Left cardiac atrium (tissue), 4 donors: ENCODE results near the gene ZC3H10. TPM values are rescaled to one million over a fixed set of nuclear protein-coding genes. Genes with fewer than 3 reads are reported as not detected.

Experiments used
- ATAC-seq, 2 donors: fragments of 200-7000 bp; cut with Tn5 transposase; one replicate each; pipeline ENCODE4 v1.9.1; 2020; ENCODE audit warnings: mild to moderate bottlenecking in 2 of 2, moderate library complexity in 2 of 2
- DNase-seq: peaks from one replicate; pipeline ENCODE4 v3.0.0-alpha.2; 2020
- intact Hi-C, 2 donors: fragments of 100-400 bp; cut with DNase I; formaldehyde crosslinking; loops; one replicate each; pipeline versions ENCODE4 v1.14.1 to v1.15.1; 2022 to 2023
- total RNA-seq, 2 donors: library from RNA; stranded (reverse); fragmentation: NEBNext Ultra II Directional; extraction: Animal tissue kit (Norgen Biotek cat#: 25700); gene quantifications; one replicate each; pipeline ENCODE4 v1.2.1, GENCODE V29; 2021
- donor health status: DM: no; HTN: yes; CAD: no.
- donor health status: DM: no; HTN: yes; CAD: no; lungs with severe emphysema.
- donor health status: DM: yes; HTN: yes; CAD: no.
- donor health status: Dilated cardiomyopathy.

Gene ZC3H10
- total RNA-seq, 2 donors from 2014 or later, result 6.6 to 7.6 TPM

DNA sequence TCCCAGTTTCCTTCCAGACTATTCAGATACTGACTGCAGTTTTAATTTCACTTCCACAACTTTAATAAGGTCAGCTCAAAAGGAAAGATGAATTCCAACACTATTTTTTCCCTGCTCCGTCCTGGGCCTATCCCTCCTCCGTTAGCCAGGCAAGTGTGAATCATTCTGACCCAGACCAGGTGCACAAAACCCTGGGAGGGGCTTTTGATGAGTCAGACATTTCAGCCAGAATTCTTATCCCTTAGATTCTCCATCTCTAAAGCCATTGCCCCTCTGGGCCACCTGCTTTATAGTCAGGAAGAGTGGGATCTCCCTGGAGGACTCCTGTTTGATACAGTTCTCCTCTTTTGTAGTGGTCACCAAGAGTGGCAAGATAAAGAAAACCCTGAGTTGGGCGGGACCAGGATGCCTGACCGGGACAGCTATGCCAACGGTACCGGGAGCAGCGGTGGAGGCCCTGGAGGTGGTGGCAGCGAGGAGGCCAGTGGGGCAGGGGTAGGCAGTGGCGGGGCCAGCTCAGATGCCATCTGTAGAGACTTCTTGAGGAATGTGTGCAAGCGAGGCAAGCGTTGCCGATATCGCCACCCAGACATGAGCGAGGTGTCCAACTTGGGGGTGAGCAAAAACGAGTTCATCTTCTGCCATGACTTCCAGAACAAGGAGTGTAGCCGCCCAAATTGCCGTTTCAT is 2.2 kb downstream of the ZC3H10 start:
- ATAC-seq, result no peak
- DNase-seq, result no peak
- intact Hi-C loops, result no loop called here

DNA sequence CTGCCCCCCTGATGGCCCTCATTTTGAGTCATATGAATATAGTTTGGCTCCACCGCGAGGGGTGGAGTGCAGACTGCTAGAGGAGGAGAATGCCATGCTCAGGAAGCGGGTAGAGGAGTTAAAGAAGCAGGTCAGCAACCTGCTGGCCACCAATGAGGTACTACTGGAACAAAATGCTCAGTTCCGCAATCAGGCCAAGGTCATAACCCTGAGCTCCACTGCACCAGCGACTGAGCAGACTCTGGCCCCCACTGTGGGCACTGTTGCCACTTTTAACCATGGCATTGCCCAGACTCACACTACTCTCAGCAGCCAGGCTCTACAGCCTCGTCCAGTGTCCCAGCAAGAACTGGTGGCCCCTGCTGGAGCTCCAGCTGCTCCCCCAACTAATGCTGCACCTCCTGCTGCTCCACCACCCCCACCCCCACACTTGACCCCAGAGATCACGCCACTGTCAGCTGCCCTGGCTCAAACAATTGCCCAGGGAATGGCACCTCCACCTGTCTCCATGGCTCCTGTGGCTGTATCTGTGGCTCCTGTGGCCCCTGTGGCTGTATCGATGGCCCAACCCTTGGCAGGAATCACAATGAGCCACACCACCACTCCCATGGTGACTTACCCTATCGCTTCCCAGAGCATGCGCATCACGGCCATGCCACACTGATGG is 3.3 kb downstream of the ZC3H10 start:
- ATAC-seq, result no peak
- no peak for DNase-seq
- intact Hi-C loops, result no loop called here

DNA sequence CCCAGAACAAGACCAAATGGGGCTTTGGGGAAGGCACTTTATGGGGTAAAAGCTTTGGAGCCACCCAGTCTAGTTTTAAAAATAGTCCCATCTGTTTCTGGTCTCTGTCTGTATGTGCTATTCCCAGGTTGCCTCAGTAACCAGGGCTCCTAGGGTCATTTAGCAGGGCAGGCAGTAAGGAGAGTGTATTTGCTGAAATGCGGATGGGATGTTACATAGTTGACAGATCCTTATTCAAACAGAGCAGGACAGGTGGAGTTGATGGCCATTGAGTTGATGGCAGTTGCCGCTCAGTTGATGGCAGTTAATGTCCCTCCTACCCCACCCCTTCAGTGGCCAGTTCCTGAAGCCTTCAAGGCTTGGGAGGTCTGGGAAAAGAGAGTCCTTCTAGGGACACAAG is 4.6 kb downstream of the ZC3H10 start:
- DNase-seq (no peak), ATAC-seq (no peak)
- intact Hi-C loops, result no loop called here

GRCh38 chr12:56124133-56124532 is 6.1 kb downstream of the ZC3H10 start:
- DNase-seq (no peak), ATAC-seq (no peak)
- intact Hi-C loops, result no loop called here

GRCh38 chr12:56126732-56127239 is 8.7 kb downstream of the ZC3H10 start:
- DNase-seq, result no peak
- intact Hi-C loops, result no loop called here
- no peak for ATAC-seq

- intact Hi-C loops, result no loop called here
- DNase-seq (no peak), ATAC-seq (no peak)
Measured at GRCh38 chr12:56127485-56127887, 9.4 kb downstream of the ZC3H10 start.

- intact Hi-C loops, result loop anchor here (2.0 kb wide), 2 partner anchors 31 to 61 kb away; partner anchors contain the start of genes MYL6 (in 1 of the 2) and SMARCC2 (in 1 of the 2)
- DNase-seq, result peak; percentile 98
- ATAC-seq, result peak; percentile 95 to 96
Measured at GRCh38 chr12:56127888-56128669, 10.0 kb downstream of the ZC3H10 start, which contains the start of gene ESYT1. Gene ESYT1 (plus strand): TSS chr12:56128267. CDS start chr12:56128320, 53 bp downstream.

DNA sequence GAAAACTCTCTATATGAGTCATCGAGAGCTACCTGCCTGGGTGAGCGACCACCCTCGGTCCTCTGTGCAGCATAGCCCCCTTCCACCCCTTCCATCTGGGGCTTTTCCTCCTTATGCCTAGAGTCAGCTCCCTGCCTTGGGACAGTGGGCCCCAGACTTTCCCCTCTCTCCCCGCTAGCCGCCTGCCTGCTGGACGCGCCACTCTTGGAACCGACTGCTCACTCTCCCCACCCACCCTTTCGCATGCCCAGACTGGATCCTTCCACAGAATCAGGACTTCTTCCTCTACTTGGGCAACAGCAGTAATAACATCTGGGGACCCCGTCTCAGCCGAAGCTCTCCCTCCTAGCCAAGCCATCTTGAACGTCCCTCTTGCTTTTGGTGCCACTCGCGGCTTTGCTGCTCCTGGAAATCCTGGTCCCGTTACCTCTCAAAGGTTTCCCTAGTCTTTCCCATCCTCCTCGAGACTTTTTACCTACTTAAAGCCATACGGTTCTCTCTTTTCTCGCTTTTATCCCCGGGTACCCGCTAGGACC is 10.7 kb downstream of the ZC3H10 start:
- intact Hi-C loops, result loop anchor here (2.0 kb wide), 2 partner anchors 30 to 60 kb away; partner anchors contain the start of genes MYL6 (in 1 of the 2) and SMARCC2 (in 1 of the 2)
- ATAC-seq (peak; percentile 10 to 19), DNase-seq (no peak)

DNA sequence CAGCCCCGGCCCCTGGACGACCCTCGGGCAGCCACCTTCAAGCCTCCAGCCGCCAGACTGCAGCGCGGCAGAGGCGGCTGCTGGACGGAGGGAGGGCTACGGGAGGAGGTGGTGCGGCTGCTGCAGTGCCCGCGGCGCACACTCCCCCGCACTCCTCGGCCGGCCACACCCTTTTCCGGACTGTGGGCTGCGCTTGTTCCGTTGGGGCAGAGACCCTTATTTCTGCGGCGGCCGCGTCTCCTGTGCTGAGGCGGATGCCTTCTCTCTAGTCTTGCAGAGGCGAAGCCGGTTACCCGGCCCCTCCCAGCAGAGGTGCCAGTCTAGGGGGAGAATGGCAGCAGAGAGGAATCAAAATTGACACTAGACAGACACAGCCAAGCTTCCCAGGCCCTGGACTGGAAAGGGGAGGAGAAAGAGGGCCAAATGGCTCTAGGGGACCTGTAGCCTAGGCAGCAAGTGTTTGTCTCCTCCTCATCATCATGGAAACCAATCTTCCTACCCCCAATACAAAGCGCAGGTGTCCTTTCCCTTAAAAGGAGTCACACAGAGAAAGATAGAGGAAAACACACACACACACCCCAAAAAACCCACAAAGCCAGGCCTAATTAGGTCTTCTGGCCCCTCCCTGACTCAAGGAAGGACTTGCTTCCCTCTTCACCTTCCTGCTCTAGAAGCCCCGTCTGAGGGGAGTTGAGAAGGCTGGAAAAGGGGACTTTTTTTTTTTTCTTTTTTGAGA is 11.3 kb downstream of the ZC3H10 start:
- peak; percentile 40 to 68 for ATAC-seq
- DNase-seq, result peak; percentile 80
- intact Hi-C loops, result loop anchor here (2.0 kb wide), 2 partner anchors 29 to 59 kb away; partner anchors contain the start of genes MYL6 (in 1 of the 2) and SMARCC2 (in 1 of the 2)

GRCh38 chr12:56129942-56130495 is 12.0 kb downstream of the ZC3H10 start:
- intact Hi-C loops, result loop anchor here (2.0 kb wide), 2 partner anchors 29 to 59 kb away; partner anchors contain the start of genes MYL6 (in 1 of the 2) and SMARCC2 (in 1 of the 2)
- DNase-seq, result no peak
- ATAC-seq, result no peak

DNA sequence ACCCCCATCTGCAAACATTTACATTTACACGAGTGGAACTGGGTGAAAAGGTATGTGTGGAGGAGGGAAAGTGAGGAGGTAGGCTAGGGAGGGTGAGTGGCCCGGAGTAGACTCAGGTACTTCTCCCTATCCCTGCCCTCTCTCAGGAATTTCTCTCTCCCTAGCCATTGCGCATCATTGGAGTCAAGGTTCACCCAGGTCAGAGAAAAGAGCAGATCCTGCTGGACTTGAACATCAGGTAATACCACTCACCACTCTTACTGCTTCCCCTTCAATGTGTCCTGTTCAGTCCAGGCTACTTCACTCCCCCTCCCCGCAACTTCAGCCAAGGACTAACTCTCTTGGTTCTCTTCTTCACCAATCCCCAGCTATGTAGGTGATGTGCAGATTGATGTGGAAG is 12.8 kb downstream of the ZC3H10 start:
- intact Hi-C loops, result no loop called here
- no peak for ATAC-seq
- no peak for DNase-seq

- intact Hi-C loops, result no loop called here
- DNase-seq (no peak), ATAC-seq (no peak)
Measured at GRCh38 chr12:56134897-56135296, 16.8 kb downstream of the ZC3H10 start.

GRCh38 chr12:56137853-56138571 is 19.9 kb downstream of the ZC3H10 start:
- intact Hi-C loops, result no loop called here
- ATAC-seq, result no peak
- DNase-seq, result no peak

DNA sequence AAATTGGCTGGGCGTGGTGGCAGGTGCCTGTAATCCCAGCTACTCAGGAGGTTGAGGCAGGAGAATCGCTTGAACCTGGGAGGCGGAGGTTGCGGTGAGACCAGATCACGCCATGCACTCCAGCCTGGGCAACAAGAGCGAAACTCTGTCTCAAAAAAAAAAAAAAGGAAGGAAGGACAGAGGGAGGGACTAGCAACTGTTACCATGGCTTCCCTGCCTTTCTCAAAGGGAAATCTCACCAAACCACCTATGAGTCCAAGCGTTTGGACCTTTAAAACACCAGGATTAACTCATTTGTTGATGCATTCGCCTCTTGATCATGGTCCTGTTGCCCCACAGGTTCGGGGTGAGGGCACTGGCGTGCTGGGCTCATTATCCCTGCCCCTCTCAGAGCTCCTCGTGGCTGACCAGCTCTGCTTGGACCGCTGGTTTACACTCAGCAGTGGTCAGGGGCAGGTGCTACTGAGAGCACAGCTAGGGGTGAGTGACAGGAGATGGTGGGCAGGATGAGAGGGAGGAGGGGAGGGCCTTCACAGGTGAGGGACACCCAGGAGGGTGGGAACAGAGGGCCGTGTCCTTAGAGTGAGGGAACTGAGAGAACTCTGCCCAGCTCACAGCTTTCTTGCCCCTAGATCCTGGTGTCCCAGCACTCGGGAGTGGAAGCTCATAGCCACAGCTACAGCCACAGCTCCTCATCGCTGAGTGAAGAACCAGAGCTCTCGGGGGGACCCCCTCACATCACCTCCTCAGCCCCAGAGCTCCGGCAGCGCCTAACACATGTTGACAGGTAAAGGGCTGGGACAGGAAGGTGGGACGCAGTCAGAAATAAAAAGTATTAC is 24.1 kb downstream of the ZC3H10 start:
- no peak for ATAC-seq
- intact Hi-C loops, result no loop called here
- DNase-seq, result no peak

GRCh38 chr12:56143217-56143616 is 25.2 kb downstream of the ZC3H10 start:
- intact Hi-C loops, result no loop called here
- ATAC-seq, result no peak
- no peak for DNase-seq

- ATAC-seq (peak; percentile 43 to 55), DNase-seq (no peak)
- intact Hi-C loops, result no loop called here
Measured at GRCh38 chr12:56143870-56144269, 25.8 kb downstream of the ZC3H10 start.

DNA sequence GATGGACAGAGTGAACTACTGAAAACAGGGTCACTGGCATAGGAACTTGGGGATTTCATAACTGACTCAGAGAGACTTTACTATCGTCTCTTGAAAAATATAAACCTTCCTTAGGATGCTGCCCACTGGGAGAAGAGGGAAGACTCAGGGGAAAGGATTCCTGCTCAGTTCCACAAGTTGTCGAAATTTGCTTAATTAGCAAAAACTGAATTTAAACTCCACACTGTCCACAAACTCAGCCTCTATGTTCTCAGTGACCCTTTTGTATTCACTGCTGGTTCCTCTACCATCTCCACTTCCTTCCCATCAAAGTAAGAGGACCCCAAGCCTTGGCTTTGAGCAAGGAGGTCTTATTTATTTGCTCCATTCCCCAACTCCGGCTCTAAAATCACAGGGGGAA is 27.2 kb downstream of the ZC3H10 start:
- DNase-seq (no peak), ATAC-seq (no peak)
- intact Hi-C loops, result no loop called here
